HG02870 (cell line): ENCODE results near the gene STEAP3.

Experiments used
- ATAC-seq: cut with Tn5 transposase; IDR thresholded peaks from one replicate; pipeline ENCODE4 v1.9.1; 2021; ENCODE audit warnings: mild to moderate bottlenecking, moderate library complexity; ENCODE audit not compliant: unreplicated experiment

The STEAP3 gene

DNA sequence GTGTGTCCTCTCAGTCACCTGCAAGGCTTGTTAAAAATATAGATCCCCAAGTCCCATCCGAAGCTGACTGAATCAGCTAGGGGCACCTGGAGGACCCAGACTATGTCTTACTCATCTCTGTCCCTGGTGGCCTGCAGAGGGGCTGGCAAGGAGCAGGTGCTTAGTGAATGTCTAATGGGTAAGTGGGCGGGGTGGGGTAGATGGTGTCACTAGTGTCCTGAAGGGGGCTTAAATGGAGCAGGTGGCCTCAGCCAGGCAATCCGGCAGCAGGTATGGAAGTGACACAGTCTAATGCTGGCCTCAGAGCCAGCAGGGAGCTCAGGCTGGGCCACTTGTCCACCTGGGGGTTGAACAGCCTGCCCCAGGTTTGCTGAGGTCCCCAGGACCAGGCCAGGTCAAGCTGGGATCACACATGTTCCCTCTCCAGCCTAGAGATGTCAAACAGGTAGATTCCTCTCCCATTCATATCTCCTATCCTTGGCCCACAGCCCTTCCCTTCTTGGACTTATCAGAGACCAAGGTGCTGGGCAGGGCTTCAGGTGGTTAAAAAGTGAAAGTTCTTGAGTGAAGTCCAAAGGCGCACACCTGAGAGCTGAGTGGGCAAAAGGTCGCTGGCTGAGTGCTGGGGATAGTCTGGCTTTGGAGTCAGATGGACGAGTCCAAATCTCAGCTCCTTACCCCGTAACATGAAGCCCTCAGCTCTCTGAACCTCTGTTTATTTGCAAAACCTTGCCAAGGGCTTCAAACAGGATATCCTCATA, 1.7 kb downstream of the STEAP3 start:
- ATAC-seq, result no peak

GRCh38 chr2:119225926-119226325, 2.3 kb downstream of the STEAP3 start:
- ATAC-seq, result no peak

DNA sequence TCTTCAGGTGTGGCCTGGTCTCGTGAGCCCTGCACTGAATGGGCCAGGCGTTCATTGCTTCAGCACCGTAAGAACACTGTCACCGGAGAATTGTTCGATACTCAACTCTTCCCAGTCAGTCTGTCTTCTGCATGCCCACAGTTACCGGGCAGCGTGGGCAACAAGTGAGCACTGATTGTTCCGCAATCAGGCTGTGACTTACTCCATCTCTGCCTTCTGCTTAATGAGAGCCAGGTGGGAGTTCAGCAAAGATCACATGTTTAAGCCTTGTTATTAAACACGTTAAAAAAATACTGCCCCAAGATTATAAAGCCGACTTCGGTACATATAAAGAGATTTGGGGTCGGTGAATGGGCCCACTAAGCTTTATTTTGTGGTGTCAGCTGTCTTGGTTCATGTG, 3.7 kb downstream of the STEAP3 start:
- no peak for ATAC-seq

DNA sequence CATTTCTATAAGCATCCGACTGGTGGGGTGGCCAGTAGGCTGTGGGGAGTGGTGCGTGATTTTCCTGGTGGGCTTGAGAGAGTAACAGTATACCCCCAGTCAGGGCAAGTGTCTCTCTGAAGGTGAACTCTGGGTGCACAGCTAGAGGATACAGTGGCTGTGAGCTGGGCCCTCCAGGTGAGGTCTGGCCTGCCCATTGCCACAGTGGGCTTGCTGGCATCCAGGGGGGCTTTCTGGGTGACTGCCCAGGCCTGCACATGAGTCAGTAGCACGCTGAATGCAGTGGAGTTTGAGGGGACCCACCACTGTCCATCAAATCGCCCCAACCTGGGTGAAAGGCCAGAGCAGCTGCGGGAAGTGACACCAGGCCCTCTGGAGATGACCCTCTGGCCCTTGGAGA, 4.5 kb downstream of the STEAP3 start:
- no peak for ATAC-seq

- ATAC-seq, result no peak
Observed at GRCh38 chr2:119228964-119229363, 5.3 kb downstream of the STEAP3 start.

- no peak for ATAC-seq
Observed at GRCh38 chr2:119229716-119230115, 6.1 kb downstream of the STEAP3 start.

DNA sequence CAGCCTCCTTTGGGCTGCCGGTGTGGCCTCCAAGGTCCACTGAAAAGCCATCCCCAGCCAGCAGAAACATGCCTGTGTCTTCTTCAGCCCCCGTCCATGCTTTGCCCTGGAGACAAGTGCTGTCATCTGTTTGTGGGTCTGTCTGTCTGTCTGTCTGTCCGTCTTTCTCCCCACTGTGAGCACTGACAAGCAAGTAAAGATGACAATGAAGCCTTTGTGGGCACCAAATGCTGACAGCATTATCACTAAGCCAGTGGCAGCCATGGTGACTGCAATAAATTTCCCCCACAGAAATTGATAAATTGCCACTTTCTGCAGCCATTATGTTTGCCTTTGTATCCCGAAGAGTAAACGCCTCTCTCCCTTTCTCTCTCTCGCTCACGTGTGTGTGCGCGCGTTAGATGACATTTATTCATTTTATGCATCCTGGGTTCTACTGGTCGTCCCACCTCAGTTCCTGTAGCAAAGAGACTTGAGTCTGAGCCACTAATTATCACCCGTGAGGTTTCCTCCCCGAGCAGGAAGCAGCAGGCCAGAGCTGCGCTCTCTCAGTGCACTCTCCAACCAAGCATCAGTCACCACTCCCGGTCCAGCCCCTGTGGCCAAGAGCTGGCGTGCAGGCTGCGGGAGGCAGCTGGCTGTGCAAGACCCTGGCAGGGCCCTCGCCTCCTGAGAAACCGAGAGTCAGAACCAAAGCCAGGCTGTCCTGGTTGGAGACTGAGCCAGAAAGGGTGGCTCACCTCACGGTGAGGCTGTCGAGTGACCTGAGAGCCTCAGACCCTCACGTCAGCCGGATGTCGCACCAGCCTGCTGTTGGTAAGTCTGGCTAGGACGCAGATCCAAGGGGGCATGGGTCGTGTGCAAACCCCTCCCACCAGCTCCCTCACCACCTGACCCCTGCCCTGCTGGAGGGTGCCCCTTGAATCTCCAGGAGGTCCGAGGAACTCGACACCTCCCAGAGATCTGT, 6.9 kb downstream of the STEAP3 start:
- no peak for ATAC-seq

- ATAC-seq, result peak; percentile 54
Observed at GRCh38 chr2:119231975-119232665, 8.5 kb downstream of the STEAP3 start.

- peak; percentile 25 for ATAC-seq
Observed at GRCh38 chr2:119232666-119232993, 9.0 kb downstream of the STEAP3 start.

GRCh38 chr2:119233326-119234020, 9.8 kb downstream of the STEAP3 start:
- peak; percentile 65 for ATAC-seq

DNA sequence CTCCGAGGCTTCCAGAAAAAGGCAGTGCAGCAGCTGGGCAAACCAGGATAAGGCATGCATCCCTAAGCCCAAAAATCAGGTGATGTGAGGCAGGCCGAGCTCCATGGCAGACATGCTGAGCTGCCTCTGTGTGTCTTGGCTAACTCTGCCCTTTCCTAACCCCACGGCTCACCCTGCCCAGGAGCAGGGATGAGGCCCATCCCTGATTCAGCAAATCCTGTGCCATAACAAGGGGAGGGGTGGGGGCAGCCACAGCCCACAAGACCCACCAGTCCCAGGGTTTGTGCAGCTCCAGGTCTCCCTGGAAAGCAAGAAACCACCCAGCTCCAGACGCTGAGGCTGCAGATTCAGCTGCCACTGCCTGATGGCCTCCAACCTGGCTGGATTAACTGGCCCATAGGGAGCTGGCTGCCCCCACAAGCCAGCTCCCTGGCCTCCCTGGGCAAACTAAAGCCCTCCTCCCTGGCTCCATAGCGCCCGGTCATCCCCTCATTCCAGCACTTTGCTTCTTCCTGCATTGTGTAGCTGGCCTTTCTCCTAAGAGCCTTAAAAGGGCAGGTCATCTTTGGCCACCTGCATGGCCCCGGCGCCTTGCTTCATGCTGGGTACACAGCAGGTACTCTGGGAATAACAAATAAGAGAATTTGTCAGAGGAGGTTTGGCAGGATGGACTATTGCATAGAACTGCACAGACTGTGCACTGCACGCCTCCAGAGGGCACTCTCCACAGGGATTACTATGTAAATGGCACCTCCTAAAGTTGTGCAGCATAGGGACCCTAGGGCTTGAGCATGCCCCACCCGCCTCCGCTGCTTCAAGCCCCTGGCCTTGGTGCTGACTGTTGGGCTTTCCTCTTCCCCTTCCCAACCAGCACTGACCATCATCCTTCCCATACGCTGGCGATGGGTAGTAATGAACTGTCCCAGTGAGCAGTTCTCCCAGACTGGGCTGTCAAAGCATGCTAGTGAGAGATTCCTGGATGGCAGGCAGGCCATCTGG, 10.7 kb downstream of the STEAP3 start:
- no peak for ATAC-seq

- ATAC-seq, result no peak
Observed at GRCh38 chr2:119236796-119237195, 13.2 kb downstream of the STEAP3 start.

DNA sequence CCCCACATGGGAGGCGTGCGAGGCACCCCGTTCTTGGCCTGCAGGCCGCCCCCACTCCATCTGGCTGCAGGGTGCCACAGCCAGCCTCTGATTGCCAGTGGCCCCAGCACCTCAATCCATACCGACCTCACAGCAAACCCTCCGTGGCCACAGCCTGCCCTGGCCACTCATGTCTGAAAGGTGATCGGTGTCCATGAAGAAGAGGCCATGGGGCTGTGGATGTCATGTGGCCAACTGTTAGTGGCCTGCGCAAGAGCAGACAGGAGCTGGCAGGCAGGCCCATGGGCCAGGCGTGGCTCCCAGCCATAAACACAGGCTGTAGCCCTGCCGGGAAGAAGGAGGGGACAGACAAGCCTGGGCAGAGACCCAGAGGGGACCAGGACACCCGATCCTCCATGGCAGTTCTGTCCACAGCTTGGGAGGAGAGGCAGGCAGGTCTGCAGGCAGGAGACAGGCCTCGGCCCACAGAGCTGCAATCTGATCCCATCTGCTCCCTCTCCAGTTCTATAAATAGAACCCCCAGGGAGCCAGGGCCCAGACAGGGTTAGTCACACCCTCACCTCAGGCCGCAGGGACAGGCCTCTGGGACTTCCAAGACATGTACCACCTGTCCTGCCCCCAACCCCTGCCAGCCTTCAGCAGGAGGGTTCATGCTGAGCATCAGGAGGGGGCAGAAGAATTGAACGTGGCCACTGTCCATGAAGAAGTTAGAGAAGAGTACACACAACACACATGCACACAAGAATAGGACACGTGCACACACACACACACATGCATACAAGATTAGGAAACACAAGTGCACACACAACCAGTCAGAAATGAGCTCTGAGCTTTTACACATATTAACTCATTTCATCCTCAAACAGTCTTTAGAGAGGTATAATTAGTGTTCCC, 16.9 kb downstream of the STEAP3 start:
- no peak for ATAC-seq

- no peak for ATAC-seq
Observed at GRCh38 chr2:119241205-119241532, 17.5 kb downstream of the STEAP3 start.

- ATAC-seq, result no peak
Observed at GRCh38 chr2:119242276-119243119, 18.9 kb downstream of the STEAP3 start.

DNA sequence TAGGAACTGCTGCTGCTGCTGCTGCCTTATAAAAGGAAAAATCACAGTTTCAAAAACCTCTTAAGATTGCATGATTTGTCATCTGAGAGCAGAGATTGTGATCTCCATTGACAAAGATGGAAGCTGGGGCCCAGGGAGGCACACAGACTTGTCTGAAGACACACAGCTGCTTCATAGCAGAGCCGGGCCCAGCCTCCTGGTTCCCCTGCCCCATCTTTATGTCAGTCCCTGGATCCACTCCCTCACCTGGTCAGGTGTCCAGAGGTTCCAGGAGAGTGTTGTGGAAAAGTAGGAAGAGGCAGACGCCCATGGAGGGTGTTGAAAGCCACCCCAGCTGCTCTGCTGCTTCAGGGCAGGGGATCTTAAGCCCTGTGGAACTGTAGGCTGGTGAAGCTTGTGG, 20.0 kb downstream of the STEAP3 start:
- no peak for ATAC-seq

DNA sequence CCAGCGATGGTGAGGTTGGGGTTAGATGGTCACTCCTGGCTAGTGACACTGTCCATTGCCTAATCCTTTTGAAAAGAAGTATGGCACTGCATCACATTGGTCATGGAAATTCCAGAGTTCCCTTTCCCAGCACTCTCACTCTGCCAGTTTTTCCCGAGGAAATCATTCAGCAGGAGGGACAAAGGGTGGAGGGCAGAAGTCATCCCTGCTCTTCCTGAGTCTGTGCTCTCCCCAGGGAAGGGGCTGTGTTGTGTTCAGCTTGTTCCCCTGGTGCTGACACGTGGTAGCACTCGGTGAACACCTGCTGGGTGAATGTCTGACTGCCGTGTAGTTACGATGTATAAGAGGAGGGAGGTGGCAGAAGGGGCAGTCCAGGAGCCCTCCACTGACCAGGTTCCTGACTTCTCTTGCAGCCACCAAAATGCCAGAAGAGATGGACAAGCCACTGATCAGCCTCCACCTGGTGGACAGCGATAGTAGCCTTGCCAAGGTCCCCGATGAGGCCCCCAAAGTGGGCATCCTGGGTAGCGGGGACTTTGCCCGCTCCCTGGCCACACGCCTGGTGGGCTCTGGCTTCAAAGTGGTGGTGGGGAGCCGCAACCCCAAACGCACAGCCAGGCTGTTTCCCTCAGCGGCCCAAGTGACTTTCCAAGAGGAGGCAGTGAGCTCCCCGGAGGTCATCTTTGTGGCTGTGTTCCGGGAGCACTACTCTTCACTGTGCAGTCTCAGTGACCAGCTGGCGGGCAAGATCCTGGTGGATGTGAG, 21.6 kb downstream of the STEAP3 start:
- ATAC-seq, result no peak
